Stomach (tissue), 9 donors: ENCODE data around the gene GRIK1. TPM values are rescaled to one million over a fixed set of nuclear protein-coding genes. Genes with fewer than 3 reads are reported as not detected.

ENCODE experiments used
- DNase-seq, 2 donors: peaks; one replicate each; pipeline versions ENCODE4 v3.0.0 to v3.0.0-alpha.2; 2013 to 2019
- H3K27ac ChIP-seq, 5 donors: fragments of 200-600 bp in 4 of 5; sonication (generic) in 4 of 5; one replicate each; pipeline ENCODE4 v1.5.1; 2013 to 2019; ENCODE audit warnings: mild to moderate bottlenecking in 1 of 5, moderate library complexity in 1 of 5
- H3K27me3 ChIP-seq, 3 donors: fragments of 200-600 bp; sonication (generic); one replicate each; pipeline ENCODE4 v1.5.1; 2017 to 2019; ENCODE audit warnings: mixed run types in 1 of 3
- H3K36me3 ChIP-seq, 4 donors: fragments of 200-600 bp; sonication (generic); 1 replicate in 3 of 4; 2 replicates in 1 of 4; pipeline ENCODE4 v1.5.1; 2016 to 2019
- H3K4me1 ChIP-seq, 4 donors: fragments of 200-600 bp; sonication (generic); one replicate each; pipeline ENCODE4 v1.5.1; 2016 to 2019
- H3K4me3 ChIP-seq, 4 donors: fragments of 200-600 bp; sonication (generic) in 3 of 4; one replicate each; pipeline ENCODE4 v1.5.1; 2016 to 2019; ENCODE audit warnings: mild to moderate bottlenecking in 1 of 4
- H3K9me3 ChIP-seq, 4 donors: fragments of 200-600 bp; sonication (generic); one replicate each; pipeline ENCODE4 v1.5.1; 2016 to 2019
- EP300 ChIP-seq: sonication (generic); formaldehyde crosslinking; IDR thresholded peaks from one replicate; pipeline ENCODE4 v1.6.1; 2017; ENCODE audit warnings: antibody characterized with exemption
- POLR2A ChIP-seq, 4 donors: fragments of 450-650 bp; IDR thresholded peaks; one replicate each; pipeline ENCODE4 v1.6.1; 2016; ENCODE audit warnings: antibody characterized with exemption in 4 of 4, control low read depth in 2 of 4, mild to moderate bottlenecking in 1 of 4, moderate library complexity in 1 of 4
- POLR2AphosphoS5 ChIP-seq, 3 donors: sonication (generic); formaldehyde crosslinking; IDR thresholded peaks; one replicate each; pipeline ENCODE4 v1.6.1; 2016; ENCODE audit warnings: antibody characterized with exemption in 3 of 3
- WGBS, 5 donors: extraction: QIAGEN DNeasy Blood & Tissue Kit in 3 of 5; methylation state at CpG; one replicate each; pipeline versions ENCODE4 v1.1.5 to v1.1.7; 2013 to 2018; 5-methylcytosine and 5-hydroxymethylcytosine counted together
- intact Hi-C: fragments of 100-400 bp; cut with DNase I; formaldehyde crosslinking; loops from one replicate; pipeline ENCODE4 v1.15.1; 2023; ENCODE audit warnings: low total_unique reads
- polyA plus RNA-seq, 3 donors: library from polyadenylated mRNA; stranded (reverse); fragments of 200-250 nt; gene quantifications; one replicate each; pipeline ENCODE4 v1.2.3, GENCODE V29; 2013
- total RNA-seq, 5 donors: library from RNA; depleted of rRNA; stranded (reverse); fragments of >200 nt; gene quantifications; one replicate each; pipeline versions ENCODE4 v1.1.0 to v1.2.3, GENCODE V29; 2014 to 2016
- TF ChIP-seq, protein P1 (sequence below), 7 experiments: fragments of 450-650 bp in 4 of 7; fragments of 200-600 bp in 3 of 7; sonication (generic) in 3 of 7; IDR thresholded peaks; one replicate each; pipeline ENCODE4 v1.5.1; 2016 to 2019; ENCODE audit warnings: antibody characterized with exemption in 7 of 7, control low read depth in 2 of 7, mild to moderate bottlenecking in 1 of 7
- donor health status: healthy with polysubstance abuse.
- donor health status: Bipolar disorder and iron deficiency.
- donor health status: healthy.

The GRIK1 gene
- total and polyA plus RNA-seq, 8 donors, result 0.06 to 1.5 (median 0.66) TPM; not detected in 4

DNA sequence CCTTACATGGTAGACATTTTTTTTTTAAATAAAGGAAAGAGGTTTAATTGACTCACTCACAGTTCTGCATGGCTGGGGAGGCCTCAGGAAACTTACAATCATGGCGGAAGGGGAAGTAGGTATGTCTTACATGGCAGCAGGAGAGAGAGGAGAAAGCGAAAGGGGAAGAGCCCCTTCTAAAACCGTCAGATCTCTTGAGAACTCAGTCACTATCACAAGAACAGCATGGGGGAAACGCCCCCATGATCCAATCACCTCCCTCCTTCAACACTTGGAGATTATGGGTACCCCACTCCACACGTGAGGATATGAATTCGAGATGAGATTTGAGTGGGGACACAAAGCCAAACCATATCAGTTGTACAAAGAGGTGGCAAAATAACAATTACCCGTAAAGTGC lies 301.7 kb downstream of the GRIK1 start:
- H3K4me3 ChIP-seq, result no peak overlapping the region
- TF ChIP-seq POLR2AphosphoS5 (IDR thresholded peaks at IDR 0.05) (no peak), EP300 (no peak), POLR2A (IDR thresholded peaks at IDR 0.05) (no peak)
- TF ChIP-seq, protein P1, sequence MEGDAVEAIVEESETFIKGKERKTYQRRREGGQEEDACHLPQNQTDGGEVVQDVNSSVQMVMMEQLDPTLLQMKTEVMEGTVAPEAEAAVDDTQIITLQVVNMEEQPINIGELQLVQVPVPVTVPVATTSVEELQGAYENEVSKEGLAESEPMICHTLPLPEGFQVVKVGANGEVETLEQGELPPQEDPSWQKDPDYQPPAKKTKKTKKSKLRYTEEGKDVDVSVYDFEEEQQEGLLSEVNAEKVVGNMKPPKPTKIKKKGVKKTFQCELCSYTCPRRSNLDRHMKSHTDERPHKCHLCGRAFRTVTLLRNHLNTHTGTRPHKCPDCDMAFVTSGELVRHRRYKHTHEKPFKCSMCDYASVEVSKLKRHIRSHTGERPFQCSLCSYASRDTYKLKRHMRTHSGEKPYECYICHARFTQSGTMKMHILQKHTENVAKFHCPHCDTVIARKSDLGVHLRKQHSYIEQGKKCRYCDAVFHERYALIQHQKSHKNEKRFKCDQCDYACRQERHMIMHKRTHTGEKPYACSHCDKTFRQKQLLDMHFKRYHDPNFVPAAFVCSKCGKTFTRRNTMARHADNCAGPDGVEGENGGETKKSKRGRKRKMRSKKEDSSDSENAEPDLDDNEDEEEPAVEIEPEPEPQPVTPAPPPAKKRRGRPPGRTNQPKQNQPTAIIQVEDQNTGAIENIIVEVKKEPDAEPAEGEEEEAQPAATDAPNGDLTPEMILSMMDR (IDR thresholded peaks at IDR 0.05), result no peak
- intact Hi-C loops, result no loop called here
- H3K27me3 ChIP-seq, result no peaks in the 10 kb centered on the region
- WGBS, 5 donors, result 70 to 83% (median 76%) methylated on average over 7 of the region's 7 CpGs
- DNase-seq, result no peak
- H3K36me3 ChIP-seq, result no peaks in the 10 kb centered on the region
- H3K4me1 ChIP-seq, result no peaks in the 10 kb centered on the region
- no peaks in the 10 kb centered on the region for H3K9me3 ChIP-seq
- H3K27ac ChIP-seq, result no peak overlapping the region

DNA sequence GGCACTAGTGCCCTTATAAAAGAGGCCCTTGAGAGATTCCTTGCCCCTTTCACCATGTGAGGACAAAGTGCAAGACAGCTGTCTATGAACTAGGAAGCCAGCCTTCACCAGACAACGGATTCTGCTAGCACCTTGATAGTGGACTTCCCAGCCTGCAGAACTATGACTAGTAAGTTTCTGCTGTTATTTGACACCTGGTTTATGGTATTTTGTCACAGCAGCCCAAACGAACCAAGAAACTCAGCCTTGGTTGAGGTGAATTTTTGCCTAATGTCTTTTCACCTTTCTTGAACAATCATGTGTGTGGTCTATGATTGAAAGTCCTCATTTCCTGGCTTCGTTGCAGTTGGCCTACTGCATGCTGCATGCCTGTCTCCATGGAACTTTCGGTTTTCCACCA lies 302.2 kb downstream of the GRIK1 start:
- no peak for TF ChIP-seq POLR2A (IDR thresholded peaks at IDR 0.05)
- TF ChIP-seq, protein P1 (IDR thresholded peaks at IDR 0.05), result no peak
- Histone ChIP-seq H3K36me3 (no peaks in the 10 kb centered on the region), H3K4me1 (no peaks in the 10 kb centered on the region), H3K4me3 (no peak overlapping the region), H3K27ac (no peak overlapping the region), H3K27me3 (no peaks in the 10 kb centered on the region), H3K9me3 (no peaks in the 10 kb centered on the region)
- 66 to 78% (median 74%) methylated on average over 4 of the region's 4 CpGs for WGBS, 5 donors
- intact Hi-C loops, result no loop called here
- no peak for DNase-seq

DNA sequence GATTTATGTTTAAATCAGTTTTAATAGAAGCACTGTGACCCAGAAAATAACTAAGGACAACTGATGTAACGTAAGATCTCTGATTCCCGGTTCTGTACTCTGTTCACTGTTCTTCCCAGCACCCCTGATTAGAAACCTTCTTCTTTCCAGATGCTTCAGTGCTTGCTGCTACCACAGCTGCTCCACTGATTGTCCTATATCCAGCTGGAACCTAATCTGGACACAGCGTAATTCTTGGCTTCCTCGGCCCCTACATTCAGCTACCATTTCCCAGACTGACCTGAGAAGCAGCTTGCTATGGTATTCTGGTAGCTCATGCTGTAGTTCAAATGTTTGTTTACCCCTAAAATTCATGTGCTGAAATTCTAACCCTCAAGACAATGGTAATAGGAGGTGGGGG lies 302.7 kb downstream of the GRIK1 start:
- 79 to 90% (median 84%) methylated on average over 4 of the region's 4 CpGs for WGBS, 5 donors
- no peak for DNase-seq
- H3K27me3 ChIP-seq, result no peaks in the 10 kb centered on the region
- no peaks in the 10 kb centered on the region for H3K36me3 ChIP-seq
- H3K27ac ChIP-seq, result no peak overlapping the region
- TF ChIP-seq POLR2A (IDR thresholded peaks at IDR 0.05) (no peak), EP300 (no peak), POLR2AphosphoS5 (IDR thresholded peaks at IDR 0.05) (no peak)
- TF ChIP-seq, protein P1 (IDR thresholded peaks at IDR 0.05), result no peak
- no peaks in the 10 kb centered on the region for H3K9me3 ChIP-seq
- H3K4me1 ChIP-seq, result no peaks in the 10 kb centered on the region
- no peak overlapping the region for H3K4me3 ChIP-seq
- intact Hi-C loops, result no loop called here

DNA sequence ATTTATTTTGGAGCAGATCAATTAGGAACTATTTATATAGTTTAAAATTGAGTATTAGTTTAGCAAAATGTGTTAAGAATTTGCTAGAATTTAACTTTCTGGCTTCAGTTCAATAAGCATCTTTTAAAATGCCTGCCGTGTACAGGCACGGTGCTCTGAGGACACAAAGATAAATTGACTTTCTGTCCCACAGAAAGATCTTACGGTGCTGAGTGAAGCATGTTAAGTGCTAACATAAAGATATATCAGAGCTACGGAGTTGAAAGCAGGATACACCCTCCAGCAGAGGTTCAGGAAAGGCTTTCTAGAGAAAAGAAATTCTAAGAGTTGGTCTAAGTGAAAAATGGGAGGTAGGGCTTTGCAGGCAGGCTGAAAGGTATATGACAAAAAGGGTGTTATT lies 305.4 kb downstream of the GRIK1 start:
- intact Hi-C loops, result no loop called here
- Histone ChIP-seq H3K36me3 (no peaks in the 10 kb centered on the region), H3K9me3 (no peaks in the 10 kb centered on the region), H3K27me3 (no peaks in the 10 kb centered on the region), H3K4me1 (no peaks in the 10 kb centered on the region), H3K27ac (no peak overlapping the region), H3K4me3 (no peak overlapping the region)
- TF ChIP-seq POLR2AphosphoS5 (IDR thresholded peaks at IDR 0.05), result no peak
- TF ChIP-seq EP300, result no peak
- TF ChIP-seq, protein P1 (IDR thresholded peaks at IDR 0.05), result no peak
- TF ChIP-seq POLR2A (IDR thresholded peaks at IDR 0.05), result no peak
- whole genome bisulfite sequencing, 5 donors, result 52 to 66% (median 59%) methylated on average over 4 of the region's 4 CpGs
- DNase-seq, result no peak
